ENCODE data around the gene CD300LF. TPM values are rescaled to one million over a fixed set of nuclear protein-coding genes. Genes with fewer than 3 reads are reported as not detected.

Gene CD300LF
- total RNA-seq, 4 donors from 2014 or later = 0.13 to 0.27 TPM; not detected in 2

GRCh38 chr17:74742153-74742515, 29.4 kb upstream of the CD300LF start:
- no peak for DNase-seq (ENCODE audit: low spot score in 2 of 2)
- TF ChIP-seq POLR2A (IDR thresholded peaks at IDR 0.05) (no peak), CTCF (IDR thresholded peaks at IDR 0.05) (no peak)
- 25 to 28% methylated on average over 4 of the region's 4 CpGs for WGBS, 2 donors
- no peak overlapping the region for H3K4me3 ChIP-seq (ENCODE audit: low read depth, poor library complexity, severe bottlenecking)
- intact Hi-C loops (cut with DNase I; ENCODE audit: low total_unique reads) = loop anchor here (10.0 kb wide), 1 partner anchor 123 kb away; no protein-coding TSS in a partner anchor

GRCh38 chr17:74740641-74741387, 28.1 kb upstream of the CD300LF start:
- no peak overlapping the region for H3K4me3 ChIP-seq (ENCODE audit: low read depth, poor library complexity, severe bottlenecking)
- WGBS, 2 donors = 73 to 81% methylated on average over 17 of the region's 17 CpGs
- no peak for DNase-seq (ENCODE audit: low spot score in 2 of 2)
- intact Hi-C loops (cut with DNase I; ENCODE audit: low total_unique reads) = loop anchor here (10.0 kb wide), 1 partner anchor 124 kb away; no protein-coding TSS in a partner anchor
- TF ChIP-seq POLR2A (IDR thresholded peaks at IDR 0.05) (no peak), CTCF (IDR thresholded peaks at IDR 0.05) (no peak)

GRCh38 chr17:74740173-74740572, 27.4 kb upstream of the CD300LF start:
- intact Hi-C loops (cut with DNase I; ENCODE audit: low total_unique reads) = loop anchor here (10.0 kb wide), 1 partner anchor 125 kb away; no protein-coding TSS in a partner anchor
- 82 to 87% methylated on average over 6 of the region's 6 CpGs for WGBS, 2 donors
- no peak for TF ChIP-seq CTCF (IDR thresholded peaks at IDR 0.05)
- no peak for TF ChIP-seq POLR2A (IDR thresholded peaks at IDR 0.05)
- H3K4me3 ChIP-seq (ENCODE audit: low read depth, poor library complexity, severe bottlenecking) = no peak overlapping the region
- DNase-seq (ENCODE audit: low spot score in 2 of 2) = no peak

- intact Hi-C loops (cut with DNase I; ENCODE audit: low total_unique reads) = no loop called here
- no peak for DNase-seq (ENCODE audit: low spot score in 2 of 2)
- WGBS, 2 donors = 76 to 81% methylated on average over 12 of the region's 12 CpGs
- TF ChIP-seq POLR2A (IDR thresholded peaks at IDR 0.05) (no peak), CTCF (IDR thresholded peaks at IDR 0.05) (no peak)
- H3K4me3 ChIP-seq (ENCODE audit: low read depth, poor library complexity, severe bottlenecking) = no peak overlapping the region
Measured at GRCh38 chr17:74739227-74739831, 26.6 kb upstream of the CD300LF start.

GRCh38 chr17:74738051-74738996, 25.6 kb upstream of the CD300LF start:
- intact Hi-C loops (cut with DNase I; ENCODE audit: low total_unique reads) = no loop called here
- 33 to 46% methylated on average over 16 of the region's 16 CpGs for WGBS, 2 donors
- DNase-seq (ENCODE audit: low spot score in 2 of 2) = no peak
- TF ChIP-seq CTCF (IDR thresholded peaks at IDR 0.05) (no peak), POLR2A (IDR thresholded peaks at IDR 0.05) (no peak)
- H3K4me3 ChIP-seq (ENCODE audit: low read depth, poor library complexity, severe bottlenecking) = no peak overlapping the region
